HG02678 (cell line): ENCODE measurements around the gene ZNF304.

Experiments
- ATAC-seq: cut with Tn5 transposase; IDR thresholded peaks from one replicate; pipeline ENCODE4 v1.9.1; 2021; ENCODE audit warnings: mild to moderate bottlenecking, moderate library complexity; ENCODE audit not compliant: unreplicated experiment

ZNF304 gene

GRCh38 chr19:57350877-57351805, at the start of gene ZNF304:
Gene ZNF304, plus strand, starts transcription at chr19:57351271. Its CDS starts 394 bp downstream, at chr19:57351665.
- peak; percentile 98 for ATAC-seq

- no peak for ATAC-seq
Observed at GRCh38 chr19:57302020-57302465, 49.0 kb upstream of the ZNF304 start.

DNA sequence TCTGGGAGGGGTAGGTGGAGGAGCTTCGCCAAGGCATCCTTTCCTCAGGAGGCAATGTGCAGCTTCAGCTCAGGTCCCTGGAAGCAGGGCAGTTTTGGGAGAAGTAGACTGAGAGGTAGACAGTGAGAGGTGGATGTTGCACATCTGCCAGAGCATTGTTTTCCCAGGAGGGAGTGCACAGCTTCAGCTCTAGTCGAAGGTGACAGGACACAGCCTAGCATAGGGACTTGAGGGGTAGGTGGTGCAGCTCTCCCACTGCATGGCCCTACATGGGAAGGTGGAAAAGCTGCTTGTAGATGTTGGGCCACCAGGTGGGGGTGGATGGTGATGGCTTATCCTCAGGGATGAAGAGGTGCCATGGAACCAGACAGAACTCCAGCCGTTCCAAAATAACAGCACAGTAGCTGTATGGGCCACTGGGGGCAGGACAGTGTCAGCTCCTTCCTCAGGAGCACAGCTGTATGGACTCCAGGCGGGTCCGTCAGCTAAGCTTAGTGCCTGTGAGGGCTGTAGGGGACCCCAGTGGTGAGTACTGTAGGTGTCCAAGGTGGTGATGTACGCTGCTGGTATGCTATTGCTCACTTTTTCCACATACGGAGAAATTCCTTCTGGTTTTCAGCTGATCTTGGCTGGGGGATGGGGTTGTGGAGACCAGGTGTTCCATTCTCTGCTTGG, 48.2 kb upstream of the ZNF304 start:
- ATAC-seq, result no peak

DNA sequence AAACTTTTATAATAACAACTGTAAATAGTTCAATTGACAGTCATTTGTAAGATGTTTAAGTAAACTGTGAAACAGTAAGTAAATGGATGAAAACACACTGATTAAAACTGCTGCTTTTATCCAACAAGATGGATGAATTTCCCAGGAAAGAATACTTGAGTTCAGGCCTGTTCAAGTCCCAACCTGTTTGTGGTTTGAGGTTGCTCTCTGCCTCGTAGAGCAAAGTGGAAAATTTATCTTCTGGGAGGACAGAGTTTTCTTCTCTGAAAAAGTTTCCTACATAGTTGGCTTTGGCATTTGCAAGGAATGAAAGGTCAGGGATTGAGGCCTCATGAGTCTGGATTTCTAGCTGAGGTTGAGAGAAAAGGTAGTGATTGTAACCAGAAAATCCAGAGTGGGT, 46.0 kb upstream of the ZNF304 start:
- ATAC-seq, result no peak

DNA sequence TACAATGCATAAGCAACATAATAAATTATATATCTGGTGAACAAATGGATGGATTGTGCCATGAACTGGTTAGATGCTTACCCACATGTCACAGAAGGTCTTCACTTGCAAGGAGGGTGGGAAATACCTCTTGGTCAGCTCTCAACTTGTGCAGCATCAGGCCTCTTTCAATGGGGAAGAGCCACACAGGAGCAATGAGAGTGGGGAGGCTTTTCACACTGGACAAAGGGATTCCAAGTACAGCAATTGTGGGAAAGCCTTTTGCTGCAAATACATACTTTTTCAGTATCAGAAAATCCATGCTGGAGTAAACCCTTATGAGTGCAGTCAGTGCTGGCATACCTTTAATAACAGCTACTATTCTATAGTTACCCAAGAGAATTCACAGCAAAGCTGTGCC, 42.6 kb upstream of the ZNF304 start:
- no peak for ATAC-seq

GRCh38 chr19:57310792-57311191, 40.3 kb upstream of the ZNF304 start:
- no peak for ATAC-seq

- ATAC-seq, result no peak
Observed at GRCh38 chr19:57314146-57314545, 36.9 kb upstream of the ZNF304 start.

DNA sequence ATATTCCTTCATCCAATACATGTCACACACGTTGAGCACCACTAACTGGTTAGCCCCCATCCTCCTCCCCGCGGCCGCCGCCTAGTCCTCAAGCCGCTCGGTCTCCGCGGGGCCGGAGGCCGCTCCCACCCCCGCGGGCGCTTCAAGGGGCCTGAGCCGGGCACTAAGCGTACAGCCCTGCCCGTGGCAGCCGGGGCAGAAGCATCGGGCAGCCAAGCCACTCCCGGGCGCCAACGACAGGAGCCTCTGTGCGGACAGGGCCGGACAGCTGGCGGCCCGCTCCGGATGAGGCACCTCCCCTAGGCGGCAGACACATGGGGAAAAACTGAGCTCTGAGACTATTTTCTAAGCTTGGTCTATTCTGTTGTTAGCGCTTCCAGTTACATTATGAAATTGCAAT, 33.6 kb upstream of the ZNF304 start:
- no peak for ATAC-seq

- ATAC-seq, result no peak
Observed at GRCh38 chr19:57319869-57320179, 31.2 kb upstream of the ZNF304 start.

- peak; percentile 99 for ATAC-seq
Observed at GRCh38 chr19:57320180-57321084, 30.6 kb upstream of the ZNF304 start, which contains the start of gene ZNF543. Gene ZNF543, plus strand, starts transcription at chr19:57320472. Its CDS starts 382 bp downstream, at chr19:57320854.

DNA sequence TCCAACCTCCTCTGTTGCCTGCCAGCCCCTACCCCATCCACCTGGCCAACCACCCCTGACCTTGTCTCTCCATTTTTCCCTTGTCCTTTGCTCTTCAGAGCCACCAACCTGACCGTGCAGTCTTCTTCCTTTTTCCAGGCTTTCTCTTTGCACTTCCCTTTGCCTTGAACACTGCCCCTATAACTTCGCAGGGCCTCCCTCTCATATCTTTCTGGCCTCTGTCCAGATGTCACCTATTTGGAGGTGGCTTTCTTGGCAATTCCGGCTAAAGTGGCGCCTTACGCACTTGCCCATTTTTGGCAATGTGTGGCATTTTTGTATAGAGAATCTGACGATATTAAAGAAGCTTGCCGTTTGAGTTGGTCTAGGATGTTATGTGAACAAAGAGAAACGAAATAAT, 30.0 kb upstream of the ZNF304 start:
- no peak for ATAC-seq

DNA sequence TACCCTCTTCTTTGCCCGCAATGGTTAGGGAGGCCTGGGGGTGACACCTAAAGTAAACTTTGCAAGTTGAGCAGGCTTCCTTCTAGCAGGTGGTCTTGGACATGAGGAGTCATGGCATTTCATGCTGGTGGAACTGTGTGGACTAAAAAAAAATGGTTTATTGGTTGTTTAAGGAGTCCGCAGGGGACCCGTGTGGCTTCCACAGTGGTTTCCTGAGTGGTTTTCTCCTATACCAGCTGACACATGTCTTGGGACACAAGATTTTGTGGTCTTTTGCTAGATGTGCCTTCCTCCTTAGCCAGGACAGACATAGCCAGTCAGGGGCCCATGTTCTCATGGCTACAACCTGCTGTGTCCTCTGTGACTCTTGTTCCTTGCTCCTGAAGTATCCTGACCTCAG, 29.3 kb upstream of the ZNF304 start:
- no peak for ATAC-seq

DNA sequence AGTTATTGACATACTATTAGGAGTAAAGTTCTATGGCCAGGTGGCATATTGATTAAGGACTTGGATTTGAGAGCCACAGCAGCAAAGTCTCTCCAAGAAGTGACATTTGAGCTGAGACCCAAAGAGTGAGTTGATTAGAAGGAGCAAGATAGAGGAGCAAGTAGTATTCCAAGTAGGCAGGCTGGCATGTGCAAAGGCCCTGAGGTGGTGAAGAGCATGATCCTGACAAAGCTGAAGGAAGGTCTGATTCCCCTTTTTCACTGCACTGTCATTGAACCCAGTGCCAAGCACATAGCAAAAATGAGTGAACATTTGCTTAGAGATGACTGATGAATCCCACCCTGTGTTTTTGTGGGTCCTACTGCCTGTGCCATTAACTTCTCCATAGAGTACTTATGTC, 26.1 kb upstream of the ZNF304 start:
- no peak for ATAC-seq

GRCh38 chr19:57327993-57328392, 23.1 kb upstream of the ZNF304 start:
- ATAC-seq, result no peak

GRCh38 chr19:57334191-57334590, 16.9 kb upstream of the ZNF304 start:
- no peak for ATAC-seq

DNA sequence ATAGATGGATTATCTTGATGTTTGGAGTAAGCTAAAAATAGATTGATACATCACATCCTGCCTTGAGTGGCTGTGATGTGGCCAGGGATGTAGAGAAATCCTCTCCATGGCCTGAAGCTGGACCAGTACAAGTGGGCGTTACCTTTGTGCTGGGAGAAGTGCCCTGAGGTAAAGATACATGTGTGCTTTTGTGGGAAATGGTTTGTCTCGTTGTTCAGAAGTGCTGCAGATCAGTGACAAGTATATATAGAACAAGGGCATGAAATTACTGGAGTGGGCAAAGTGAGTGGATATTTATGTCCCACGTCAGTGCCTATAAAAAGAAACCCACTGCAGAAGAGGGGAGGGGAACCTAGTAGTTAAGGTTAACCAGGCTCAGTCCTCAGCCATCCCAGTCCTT, 12.2 kb upstream of the ZNF304 start:
- no peak for ATAC-seq

DNA sequence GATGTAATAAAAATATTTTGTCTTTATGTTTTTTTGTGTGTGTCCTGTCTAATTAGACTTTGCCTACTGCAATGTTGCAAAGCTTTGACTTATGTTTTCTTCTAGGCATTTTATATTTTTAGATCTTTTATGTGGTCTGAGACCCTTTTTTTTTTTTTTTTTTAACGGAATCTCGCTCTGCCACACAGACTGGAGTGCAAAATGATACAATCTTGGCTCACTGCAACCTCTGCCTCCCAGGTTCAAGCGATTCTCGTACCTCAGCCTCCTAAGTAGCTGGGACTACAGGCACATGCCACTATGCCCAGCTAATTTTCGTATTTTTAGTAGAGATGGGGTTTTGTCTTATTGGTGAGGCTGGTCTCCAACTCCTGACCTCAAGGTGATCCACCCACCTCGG, 8.5 kb upstream of the ZNF304 start:
- ATAC-seq, result no peak

DNA sequence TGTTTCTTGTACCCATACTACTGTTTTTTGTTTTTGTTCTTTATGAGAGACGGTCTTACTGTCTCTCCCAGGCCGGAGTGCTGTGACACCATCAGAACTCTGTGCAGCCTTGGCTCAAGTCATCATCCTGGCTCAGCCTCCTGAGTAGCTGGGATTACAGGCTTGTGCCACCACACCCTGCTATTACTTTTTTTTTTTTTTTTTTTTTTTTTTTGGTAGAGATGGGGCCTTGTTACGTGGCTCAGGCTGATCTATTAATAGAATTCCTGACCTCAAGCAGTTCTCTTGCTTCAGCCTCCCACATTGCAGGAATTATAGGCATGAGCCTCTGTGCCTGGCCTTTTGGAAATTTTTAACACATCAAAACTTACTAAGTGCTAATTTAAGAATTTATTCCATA, 2.9 kb upstream of the ZNF304 start:
- ATAC-seq, result no peak

GRCh38 chr19:57351867-57352266, 796 bp downstream of the ZNF304 start:
- ATAC-seq, result no peak

DNA sequence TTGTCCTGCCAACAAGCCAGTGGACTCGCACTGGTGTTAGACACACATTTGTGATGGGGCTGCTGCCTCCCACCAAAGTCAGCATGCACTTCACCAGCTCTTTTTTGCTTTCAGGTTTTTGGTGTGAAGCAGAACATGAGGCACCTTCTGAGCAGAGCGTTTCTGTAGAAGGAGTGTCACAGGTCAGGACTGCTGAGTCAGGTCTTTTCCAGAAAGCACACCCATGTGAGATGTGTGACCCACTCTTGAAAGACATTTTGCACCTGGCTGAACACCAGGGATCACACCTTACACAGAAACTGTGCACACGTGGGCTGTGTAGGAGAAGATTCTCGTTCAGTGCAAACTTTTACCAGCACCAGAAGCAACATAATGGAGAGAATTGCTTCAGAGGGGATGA, 4.8 kb downstream of the ZNF304 start:
- ATAC-seq, result no peak

GRCh38 chr19:57357406-57357805, 6.3 kb downstream of the ZNF304 start:
- no peak for ATAC-seq
